Measurements from ENCODE around the gene CACNG1.

- no peak for TF ChIP-seq CTCF (IDR thresholded peaks at IDR 0.05)
- no peak for TF ChIP-seq POLR2A (IDR thresholded peaks at IDR 0.05)
Observed at GRCh38 chr17:67079491-67079890, 35.1 kb downstream of the CACNG1 start.
